Ishikawa (cell line): ENCODE data around the gene PAPSS1.

Experiments used
- CREB1 ChIP-seq: IDR thresholded peaks from 2 replicates; pipeline ENCODE4 v1.6.1; 2012; ENCODE audit warnings: low read depth
- EP300 ChIP-seq: IDR thresholded peaks from 2 replicates; pipeline ENCODE4 v1.6.1; 2012; ENCODE audit warnings: borderline replicate concordance
- FOXM1 ChIP-seq: IDR thresholded peaks from 2 replicates; pipeline ENCODE4 v1.6.1; 2012; ENCODE audit warnings: low read depth, borderline replicate concordance
- RAD21 ChIP-seq: IDR thresholded peaks from 2 replicates; pipeline ENCODE4 v1.6.1; 2012; ENCODE audit warnings: low read depth
- REST ChIP-seq: IDR thresholded peaks from 2 replicates; pipeline ENCODE4 v1.6.1; 2012; ENCODE audit warnings: low read depth, mild to moderate bottlenecking
- YY1 ChIP-seq: IDR thresholded peaks from 2 replicates; pipeline ENCODE4 v1.6.1; 2012; ENCODE audit warnings: low read depth

DNA sequence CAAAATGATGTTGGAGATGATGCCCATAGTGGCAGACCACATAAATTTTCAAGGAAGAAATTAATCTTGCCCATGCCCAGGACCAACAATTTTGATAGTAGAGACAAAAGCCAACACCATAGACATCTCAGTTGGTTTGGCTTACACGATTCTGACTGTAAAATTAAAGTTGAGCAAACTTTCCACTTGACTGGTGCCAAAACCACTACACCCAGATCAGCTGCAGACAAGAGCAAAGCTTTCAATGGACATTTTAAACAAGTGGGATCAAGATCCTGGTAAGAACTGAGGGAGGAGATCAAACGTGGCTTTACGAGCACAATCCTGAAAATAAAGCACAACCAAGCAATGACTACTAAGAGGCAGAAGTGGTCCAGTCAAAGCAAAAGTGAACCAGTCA is 90.7 kb downstream of the PAPSS1 start:
- TF ChIP-seq REST = no peak
- TF ChIP-seq RAD21 = no peak
- TF ChIP-seq FOXM1 = no peak
- no peak for TF ChIP-seq EP300
- no peak for TF ChIP-seq CREB1
- TF ChIP-seq YY1 = no peak
